Activated CD4-positive, alpha-beta T cell treated with anti-CD3 and anti-CD28 coated beads for 1 hour (primary cell): ENCODE results near the gene OAS2.

Source experiments
- DNase-seq: peaks from one replicate; pipeline ENCODE4 v3.0.0-alpha.2; 2020

Gene OAS2

DNA sequence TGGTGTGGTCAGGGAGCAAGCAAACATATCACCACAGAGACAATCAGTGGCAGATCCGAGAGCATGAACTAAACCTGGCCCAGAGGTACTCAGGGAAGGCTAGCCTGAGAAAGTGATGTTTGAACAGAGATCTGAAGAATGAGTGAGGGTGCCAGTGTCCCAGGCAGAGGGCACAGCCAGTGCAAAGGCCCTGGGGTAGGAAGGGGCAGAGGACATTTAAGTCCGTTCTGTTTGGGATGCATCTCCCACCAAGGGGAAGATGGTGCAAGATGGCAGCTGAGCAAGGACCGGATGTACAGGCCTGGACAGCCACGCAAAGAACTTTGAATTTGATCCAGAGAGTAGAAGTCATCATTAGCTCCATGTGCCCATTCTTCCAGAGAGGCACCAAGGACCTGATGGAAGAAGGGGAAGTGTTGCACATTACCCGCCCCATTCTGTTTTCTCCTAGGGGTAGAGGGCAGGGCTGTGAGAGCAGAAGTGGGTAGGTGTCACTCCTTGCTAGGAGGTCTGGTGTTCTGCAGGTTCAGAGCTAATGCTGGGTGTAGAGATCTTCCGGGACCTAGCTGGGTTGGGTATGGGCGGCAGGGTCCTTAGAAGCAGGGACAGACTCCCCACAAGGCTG is 82.1 kb downstream of the OAS2 start:
- no peak for DNase-seq

DNA sequence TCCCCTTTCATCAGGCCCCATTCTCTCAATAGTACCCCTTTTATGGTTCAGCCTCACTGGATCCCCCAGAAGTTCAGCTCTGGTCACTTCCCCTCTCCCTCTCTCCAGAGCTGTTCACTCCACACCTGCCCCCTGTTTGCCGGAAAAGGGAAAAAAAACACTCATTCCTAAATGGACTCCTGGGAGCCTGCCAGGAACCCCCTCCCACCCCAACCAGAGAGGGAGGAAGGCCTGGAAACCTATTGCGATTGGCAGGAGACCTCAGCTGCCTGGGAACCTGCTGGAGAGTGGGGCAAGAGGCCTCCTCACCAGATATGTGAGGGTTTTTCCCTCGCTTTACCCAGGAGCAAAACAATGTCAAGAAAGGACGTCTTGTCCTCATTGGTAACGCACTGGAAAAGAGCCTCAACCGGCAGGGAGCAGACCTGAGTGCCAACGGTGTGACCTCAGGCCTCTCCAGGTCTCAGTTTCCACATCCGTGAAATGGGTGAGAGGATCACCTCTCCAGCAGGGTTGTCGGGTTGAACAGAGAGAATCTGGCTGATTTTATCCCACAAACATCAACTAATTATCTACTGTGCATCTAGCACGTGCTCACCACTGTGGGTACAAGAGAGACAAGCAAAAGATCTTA is 82.9 kb downstream of the OAS2 start:
- DNase-seq, result no peak
